VCaP (cell line): ENCODE results near the gene CDIP1.

Source experiments
- H3K27ac ChIP-seq: fragments of 450-650 bp; 2 replicates; pipeline ENCODE4 v1.5.1; 2017
- TF ChIP-seq, protein P1 (sequence below): fragments of 450-650 bp; conservative IDR thresholded peaks from 2 replicates; pipeline ENCODE4 v1.5.1; 2017; ENCODE audit warnings: mild to moderate bottlenecking, moderate library complexity

The CDIP1 gene

DNA sequence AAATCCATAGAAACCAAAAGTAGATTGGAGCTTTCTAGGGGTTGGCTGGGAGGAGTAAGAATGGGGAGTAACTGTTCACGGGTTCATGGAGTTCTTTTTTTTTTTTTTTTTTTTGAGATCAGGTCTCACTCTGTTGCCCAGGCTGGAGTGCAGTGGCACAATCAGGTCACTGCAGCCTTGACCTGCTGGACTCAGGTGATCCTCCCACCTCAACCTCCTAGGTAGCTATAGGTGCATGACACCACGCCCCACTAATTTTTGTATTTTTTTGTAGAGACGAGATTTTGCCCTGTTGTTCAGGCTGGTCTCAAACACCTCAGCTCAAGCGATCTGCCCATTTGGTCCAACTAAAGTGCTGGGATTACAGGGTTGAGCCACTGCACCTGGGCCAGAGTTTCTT is 65.7 kb downstream of the CDIP1 start:
- TF ChIP-seq, protein P1, sequence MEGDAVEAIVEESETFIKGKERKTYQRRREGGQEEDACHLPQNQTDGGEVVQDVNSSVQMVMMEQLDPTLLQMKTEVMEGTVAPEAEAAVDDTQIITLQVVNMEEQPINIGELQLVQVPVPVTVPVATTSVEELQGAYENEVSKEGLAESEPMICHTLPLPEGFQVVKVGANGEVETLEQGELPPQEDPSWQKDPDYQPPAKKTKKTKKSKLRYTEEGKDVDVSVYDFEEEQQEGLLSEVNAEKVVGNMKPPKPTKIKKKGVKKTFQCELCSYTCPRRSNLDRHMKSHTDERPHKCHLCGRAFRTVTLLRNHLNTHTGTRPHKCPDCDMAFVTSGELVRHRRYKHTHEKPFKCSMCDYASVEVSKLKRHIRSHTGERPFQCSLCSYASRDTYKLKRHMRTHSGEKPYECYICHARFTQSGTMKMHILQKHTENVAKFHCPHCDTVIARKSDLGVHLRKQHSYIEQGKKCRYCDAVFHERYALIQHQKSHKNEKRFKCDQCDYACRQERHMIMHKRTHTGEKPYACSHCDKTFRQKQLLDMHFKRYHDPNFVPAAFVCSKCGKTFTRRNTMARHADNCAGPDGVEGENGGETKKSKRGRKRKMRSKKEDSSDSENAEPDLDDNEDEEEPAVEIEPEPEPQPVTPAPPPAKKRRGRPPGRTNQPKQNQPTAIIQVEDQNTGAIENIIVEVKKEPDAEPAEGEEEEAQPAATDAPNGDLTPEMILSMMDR = no peak
- no peak overlapping the region for H3K27ac ChIP-seq

DNA sequence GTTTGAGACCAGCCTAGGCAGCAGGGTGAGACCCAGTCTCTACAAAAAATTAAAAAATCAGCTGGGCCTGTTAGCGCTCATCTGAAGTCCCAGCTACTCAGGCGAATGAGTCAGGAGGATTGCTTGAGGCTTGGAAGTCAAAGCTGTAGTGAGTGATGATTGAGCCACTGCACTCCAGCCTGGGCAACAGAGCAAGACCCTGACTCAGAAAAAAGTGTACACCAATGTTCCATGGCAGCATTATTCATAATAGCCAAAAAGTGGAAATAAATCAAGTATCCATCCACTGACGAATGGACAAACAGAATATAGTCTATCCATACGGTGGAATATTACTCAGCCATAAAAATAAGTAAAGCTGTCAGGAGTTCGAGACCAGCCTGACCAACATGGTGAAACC is 66.7 kb downstream of the CDIP1 start:
- TF ChIP-seq, protein P1 = no peak
- no peak overlapping the region for H3K27ac ChIP-seq

DNA sequence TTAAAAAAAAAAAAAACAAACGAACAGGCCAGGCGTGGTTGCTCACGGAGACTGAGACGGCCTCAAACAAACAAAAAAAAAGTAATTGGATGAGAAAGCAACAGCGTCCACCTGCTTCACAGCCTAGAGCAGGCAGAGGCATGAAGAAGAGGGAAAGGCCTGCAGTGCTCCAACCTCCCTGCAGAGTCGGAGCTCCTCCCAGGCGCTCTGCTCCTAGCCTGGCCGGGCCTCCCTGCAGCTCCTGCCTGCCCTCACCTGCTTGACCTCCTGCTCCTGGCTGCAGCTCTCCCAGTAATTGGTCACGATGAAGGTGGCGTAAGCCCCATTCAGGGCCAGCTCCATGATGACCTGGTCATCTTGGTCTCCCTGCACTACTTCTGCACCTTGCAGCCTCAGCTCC is 69.6 kb downstream of the CDIP1 start:
- TF ChIP-seq, protein P1 = no peak
- no peak overlapping the region for H3K27ac ChIP-seq

DNA sequence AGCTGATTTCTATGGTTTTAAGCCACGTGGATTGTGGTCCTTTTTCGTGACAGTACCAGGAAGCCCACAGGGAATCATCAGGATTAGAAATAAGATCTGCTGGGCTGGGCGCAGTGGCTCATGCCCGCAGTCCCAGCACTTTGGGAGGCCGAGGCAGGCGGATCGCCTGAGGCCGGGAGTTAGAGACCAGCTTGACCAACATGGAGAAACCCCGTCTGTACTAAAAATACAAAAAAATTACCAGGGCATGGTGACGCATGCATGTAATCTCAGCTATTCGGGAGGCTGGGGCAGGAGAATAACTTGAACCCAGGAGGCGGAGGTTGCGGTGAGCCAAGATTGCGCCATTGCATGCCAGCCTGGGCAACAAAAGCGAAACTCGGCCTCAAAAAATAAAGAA is 70.7 kb downstream of the CDIP1 start:
- no peak overlapping the region for H3K27ac ChIP-seq
- TF ChIP-seq, protein P1 = no peak

DNA sequence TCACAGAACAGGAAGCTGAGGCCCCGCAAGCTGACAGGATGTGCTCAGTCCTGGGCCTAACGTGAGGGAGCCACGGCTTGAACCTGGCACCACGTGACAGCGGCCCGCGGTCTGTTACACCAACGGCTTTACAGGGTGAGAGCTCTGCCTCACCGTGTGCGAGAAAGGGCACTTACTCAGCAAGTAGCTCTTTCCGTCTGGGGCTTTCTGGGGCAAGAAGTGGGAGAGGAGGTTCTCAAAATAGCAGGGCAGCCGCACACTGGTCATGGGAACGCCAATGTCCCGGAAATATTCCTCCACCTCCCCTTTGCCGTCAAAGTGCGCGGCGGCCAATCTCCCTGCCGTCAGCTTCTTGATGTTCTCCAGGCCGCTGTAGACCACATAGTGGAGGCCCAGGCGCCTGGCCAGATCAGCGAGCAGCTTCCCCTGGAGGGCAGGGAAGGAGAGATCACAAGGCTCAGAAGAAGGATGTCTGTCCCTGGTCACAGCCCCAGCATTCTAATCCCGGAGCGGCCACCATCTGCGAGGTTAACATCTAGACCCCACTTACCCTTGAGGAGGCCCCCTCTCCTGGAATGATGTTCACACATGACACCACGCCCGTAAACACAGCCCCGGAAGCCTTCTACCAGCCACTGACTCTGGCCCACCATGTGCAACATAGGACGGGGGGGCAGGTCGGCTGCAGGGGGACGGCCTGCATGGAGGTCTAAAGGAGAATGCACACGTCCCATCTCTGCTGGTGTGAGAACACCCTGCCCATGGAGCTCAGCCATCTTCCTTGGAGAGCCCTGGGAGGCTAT is 72.4 kb downstream of the CDIP1 start:
- TF ChIP-seq, protein P1 = no peak
- no peak overlapping the region for H3K27ac ChIP-seq

DNA sequence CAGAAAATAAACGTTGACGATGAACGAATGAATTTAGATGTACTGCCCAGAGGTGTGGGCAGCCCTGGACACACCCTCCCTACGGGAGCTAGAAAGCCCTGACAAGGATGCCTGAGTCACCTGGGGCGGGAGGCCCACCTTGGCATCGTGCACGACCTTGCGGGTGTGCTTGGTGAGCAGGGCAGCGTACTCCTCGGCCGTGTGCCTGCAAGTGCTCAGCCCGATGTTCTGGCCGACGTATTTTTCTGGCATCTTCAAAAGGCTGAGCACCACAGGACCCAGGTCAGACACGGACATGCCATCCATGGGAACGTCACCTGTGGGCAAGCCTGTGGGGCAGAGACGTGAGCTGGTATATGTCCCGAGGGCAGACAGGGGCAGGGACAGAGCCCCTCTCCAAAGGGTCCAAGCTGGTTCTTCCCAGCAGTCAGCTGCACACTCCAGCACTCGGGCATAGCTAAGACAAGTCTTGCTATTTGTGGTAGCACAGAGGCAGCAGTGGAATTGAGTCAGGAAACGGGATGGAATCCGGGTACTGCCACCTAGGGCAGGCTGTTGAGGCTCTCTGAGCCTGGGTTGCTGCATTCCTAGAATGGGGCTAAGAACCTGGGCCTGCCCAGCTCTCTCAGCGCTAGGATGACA is 74.9 kb downstream of the CDIP1 start:
- TF ChIP-seq, protein P1 = no peak
- H3K27ac ChIP-seq = no peak overlapping the region

DNA sequence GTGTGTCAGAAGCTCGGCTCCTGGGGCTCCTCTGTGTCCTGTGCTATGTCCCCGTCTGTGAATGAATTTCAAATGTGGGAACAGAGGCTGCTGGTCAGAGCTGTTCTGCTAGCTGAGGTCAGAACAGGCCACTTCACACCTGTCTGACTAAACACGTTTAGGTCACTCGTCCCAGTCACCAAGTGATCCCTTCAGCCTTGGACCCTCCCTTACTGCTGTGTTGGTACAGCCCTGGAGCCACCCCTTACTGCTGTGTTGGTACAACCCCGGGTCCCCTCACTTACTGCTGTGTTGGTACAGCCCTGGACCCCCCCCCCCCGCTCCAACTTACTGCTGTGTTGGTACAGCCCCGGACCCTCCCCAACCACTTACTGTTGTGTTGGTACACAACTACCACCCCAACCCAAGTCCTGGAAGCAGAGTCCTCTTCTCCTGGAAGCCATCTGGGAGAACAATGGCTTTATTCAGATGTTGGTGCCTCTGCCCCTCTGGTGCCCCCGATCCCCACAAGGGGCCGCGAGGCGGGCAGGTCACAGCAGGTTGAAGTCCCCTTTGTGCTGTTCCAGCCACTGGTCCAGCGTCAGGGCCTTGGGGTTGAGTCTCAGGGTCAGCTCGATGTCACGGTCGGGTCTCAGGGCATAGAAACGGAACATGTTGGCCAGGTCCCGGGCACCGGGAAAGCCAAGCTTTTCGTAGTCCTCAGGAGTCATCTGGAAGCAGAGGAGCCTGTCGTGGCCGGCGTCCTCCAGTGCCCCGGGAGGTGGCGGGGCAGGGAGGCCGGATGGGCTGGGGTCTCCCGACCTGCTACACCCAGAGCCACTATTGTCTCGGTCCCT is 77.1 kb downstream of the CDIP1 start:
- no peak overlapping the region for H3K27ac ChIP-seq
- TF ChIP-seq, protein P1 = no peak
